Caco-2 (cell line): ENCODE data around the gene PDE7B. TPM values are rescaled to one million over a fixed set of nuclear protein-coding genes. Genes with fewer than 3 reads are reported as not detected.

Experiments
- BruUV-seq: library from RNA; stranded (reverse); fragments of 400-500 nt; replicated peaks from 2 replicates; lab custom pipeline; 2021; lab: Mats Ljungman, UMichigan
- CTCF ChIA-PET: fragments of 300-600 bp; sonication (Branson Sonifier 250); formaldehyde crosslinking; loops from one replicate; lab custom pipeline; 2022; ENCODE audit warnings: antibody characterized with exemption; lab: Charles Lee
- POLR2A ChIA-PET: fragments of 300-600 bp; sonication (Branson Sonifier 250); formaldehyde crosslinking; loops from one replicate; lab custom pipeline; 2022; ENCODE audit warnings: antibody characterized with exemption; lab: Charles Lee
- DNase-seq, 2 experiments: peaks; one replicate each; pipeline versions ENCODE4 v3.0.0 to v3.0.0-alpha.2; 2020 to 2022
- H3K27me3 ChIP-seq: replicated peaks from 2 replicates; pipeline ENCODE4 v1.6.0; 2011; ENCODE audit warnings: low read length; ENCODE audit not compliant: control insufficient read depth, insufficient read depth
- H3K36me3 ChIP-seq: 2 replicates; pipeline ENCODE4 v1.5.1; 2011; ENCODE audit warnings: low read length; ENCODE audit not compliant: control insufficient read depth, insufficient read depth
- H3K4me1 ChIP-seq: fragments of 250-450 bp; sonication (Bioruptor Pico); 2 replicates; pipeline ENCODE4 v1.5.1; 2020; ENCODE audit warnings: mild to moderate bottlenecking
- H3K4me3 ChIP-seq: 2 replicates; pipeline ENCODE4 v1.5.1; 2011; ENCODE audit warnings: low read depth, mild to moderate bottlenecking, control low read depth, low read length
- H3K9me3 ChIP-seq: fragments of 250-450 bp; sonication (Bioruptor Pico); 2 replicates; pipeline ENCODE4 v1.5.1; 2020; ENCODE audit warnings: mild to moderate bottlenecking, moderate library complexity
- H3K27ac Mint-ChIP-seq: one replicate; pipeline ENCODE4 v1.8.0; 2022; ENCODE audit warnings: mixed read lengths; ENCODE audit not compliant: unreplicated experiment
- H3K27me3 Mint-ChIP-seq: one replicate; pipeline ENCODE4 v1.8.0; 2022; ENCODE audit warnings: mixed read lengths; ENCODE audit not compliant: insufficient read depth, unreplicated experiment
- H3K36me3 Mint-ChIP-seq: one replicate; pipeline ENCODE4 v1.8.0; 2022; ENCODE audit warnings: mild to moderate bottlenecking, mixed read lengths; ENCODE audit not compliant: insufficient read depth, unreplicated experiment
- H3K4me1 Mint-ChIP-seq: one replicate; pipeline ENCODE4 v1.8.0; 2022; ENCODE audit warnings: low read depth, mixed read lengths; ENCODE audit not compliant: unreplicated experiment
- H3K4me3 Mint-ChIP-seq: one replicate; pipeline ENCODE4 v1.8.0; 2022; ENCODE audit warnings: mild to moderate bottlenecking, moderate library complexity, mixed read lengths; ENCODE audit not compliant: unreplicated experiment
- H3K9me3 Mint-ChIP-seq: one replicate; pipeline ENCODE4 v1.8.0; 2022; ENCODE audit warnings: mixed read lengths; ENCODE audit not compliant: unreplicated experiment
- intact Hi-C: fragments of 100-400 bp; cut with micrococcal nuclease; formaldehyde crosslinking; loops from one replicate; pipeline ENCODE4 v1.10.0; 2022; ENCODE audit not compliant: unreplicated experiment
- total RNA-seq: library from RNA; stranded (reverse); gene quantifications from 2 replicates; pipeline ENCODE4 v1.2.3, GENCODE V29; 2022
- TF ChIP-seq, protein P1 (sequence below), 2 experiments: fragments of 200-600 bp in 1 of 2; IDR thresholded peaks; 1 replicate in 1 of 2; 2 replicates in 1 of 2; pipeline versions ENCODE4 v1.5.1 to v1.8.0; 2011 to 2022; ENCODE audit warnings: antibody characterized with exemption in 1 of 2, control low read depth in 1 of 2, inconsistent platforms in 1 of 2, low read depth in 1 of 2, low read length in 1 of 2, mild to moderate bottlenecking in 1 of 2, moderate library complexity in 1 of 2; ENCODE audit not compliant: insufficient read depth in 1 of 2, severe bottlenecking in 1 of 2, unreplicated experiment in 1 of 2

The PDE7B gene
- total RNA-seq, 1 experiment from 2014 or later = not detected

- no peaks in the 10 kb centered on the region for H3K9me3 ChIP-seq
- intact Hi-C loops = no loop called here
- BruUV-seq = no TSS peak
- Mint-ChIP-seq H3K4me1 (peaks cover 4% of the 10 kb centered on the region), H3K9me3 (no peaks in the 10 kb centered on the region), H3K27ac (no peak overlapping the region), H3K36me3 (no peaks in the 10 kb centered on the region), H3K27me3 (peaks cover 3% of the 10 kb centered on the region), H3K4me3 (no peak overlapping the region)
- H3K4me3 ChIP-seq = no peak overlapping the region
- TF ChIP-seq, protein P1, sequence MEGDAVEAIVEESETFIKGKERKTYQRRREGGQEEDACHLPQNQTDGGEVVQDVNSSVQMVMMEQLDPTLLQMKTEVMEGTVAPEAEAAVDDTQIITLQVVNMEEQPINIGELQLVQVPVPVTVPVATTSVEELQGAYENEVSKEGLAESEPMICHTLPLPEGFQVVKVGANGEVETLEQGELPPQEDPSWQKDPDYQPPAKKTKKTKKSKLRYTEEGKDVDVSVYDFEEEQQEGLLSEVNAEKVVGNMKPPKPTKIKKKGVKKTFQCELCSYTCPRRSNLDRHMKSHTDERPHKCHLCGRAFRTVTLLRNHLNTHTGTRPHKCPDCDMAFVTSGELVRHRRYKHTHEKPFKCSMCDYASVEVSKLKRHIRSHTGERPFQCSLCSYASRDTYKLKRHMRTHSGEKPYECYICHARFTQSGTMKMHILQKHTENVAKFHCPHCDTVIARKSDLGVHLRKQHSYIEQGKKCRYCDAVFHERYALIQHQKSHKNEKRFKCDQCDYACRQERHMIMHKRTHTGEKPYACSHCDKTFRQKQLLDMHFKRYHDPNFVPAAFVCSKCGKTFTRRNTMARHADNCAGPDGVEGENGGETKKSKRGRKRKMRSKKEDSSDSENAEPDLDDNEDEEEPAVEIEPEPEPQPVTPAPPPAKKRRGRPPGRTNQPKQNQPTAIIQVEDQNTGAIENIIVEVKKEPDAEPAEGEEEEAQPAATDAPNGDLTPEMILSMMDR (IDR thresholded peaks at IDR 0.05; ENCODE audit: insufficient read depth in 1 of 2, low read depth in 1 of 2, low read length in 1 of 2, severe bottlenecking in 1 of 2, unreplicated experiment in 1 of 2) = no peak
- ChIA-PET CTCF (no interaction called here), POLR2A (no interaction called here)
- H3K36me3 ChIP-seq = no peaks in the 10 kb centered on the region
- DNase-seq = no peak
- H3K27me3 ChIP-seq = no peaks in the 10 kb centered on the region
- no peaks in the 10 kb centered on the region for H3K4me1 ChIP-seq
Measured at GRCh38 chr6:135913785-135914184, 62.3 kb downstream of the PDE7B start.

- Mint-ChIP-seq H3K4me3 (no peak overlapping the region), H3K27me3 (peaks cover 3% of the 10 kb centered on the region), H3K4me1 (no peaks in the 10 kb centered on the region), H3K9me3 (no peaks in the 10 kb centered on the region), H3K36me3 (no peaks in the 10 kb centered on the region), H3K27ac (no peak overlapping the region)
- POLR2A ChIA-PET = no interaction called here
- CTCF ChIA-PET = no interaction called here
- no TSS peak for BruUV-seq
- Histone ChIP-seq H3K9me3 (no peaks in the 10 kb centered on the region), H3K36me3 (no peaks in the 10 kb centered on the region), H3K27me3 (no peaks in the 10 kb centered on the region), H3K4me3 (no peak overlapping the region), H3K4me1 (no peaks in the 10 kb centered on the region)
- DNase-seq = no peak
- intact Hi-C loops = no loop called here
- TF ChIP-seq, protein P1 (IDR thresholded peaks at IDR 0.05; ENCODE audit: insufficient read depth in 1 of 2, low read depth in 1 of 2, low read length in 1 of 2, severe bottlenecking in 1 of 2, unreplicated experiment in 1 of 2) = no peak
Measured at GRCh38 chr6:135919026-135919425, 67.5 kb downstream of the PDE7B start.

- Histone ChIP-seq H3K27me3 (no peaks in the 10 kb centered on the region), H3K4me3 (no peak overlapping the region), H3K9me3 (no peaks in the 10 kb centered on the region), H3K36me3 (no peaks in the 10 kb centered on the region), H3K4me1 (no peaks in the 10 kb centered on the region)
- no peaks in the 10 kb centered on the region for H3K36me3 Mint-ChIP-seq
- TF ChIP-seq, protein P1 (IDR thresholded peaks at IDR 0.05; ENCODE audit: insufficient read depth in 1 of 2, low read depth in 1 of 2, low read length in 1 of 2, severe bottlenecking in 1 of 2, unreplicated experiment in 1 of 2) = no peak
- no peaks in the 10 kb centered on the region for H3K4me1 Mint-ChIP-seq
- intact Hi-C loops = no loop called here
- POLR2A ChIA-PET = no interaction called here
- no peak for DNase-seq
- H3K4me3 Mint-ChIP-seq = no peak overlapping the region
- no peak overlapping the region for H3K27ac Mint-ChIP-seq
- no peaks in the 10 kb centered on the region for H3K9me3 Mint-ChIP-seq
- CTCF ChIA-PET = no interaction called here
- peaks cover 3% of the 10 kb centered on the region for H3K27me3 Mint-ChIP-seq
- no TSS peak for BruUV-seq
Measured at GRCh38 chr6:135920689-135921088, 69.2 kb downstream of the PDE7B start.
